Cerebellar cortex (tissue), 1 donor: ENCODE data around the gene WNT10A.
"Not testable (repeated sequence)": the region's sequence is repeated elsewhere in the genome, so short reads cannot be mapped to it uniquely, and the experiment has no call there.

Experiments used
- DNase-seq: peaks from one replicate; pipeline ENCODE4 v3.0.0-alpha.2; 2015; ENCODE audit warnings: low spot score

The WNT10A gene

DNA sequence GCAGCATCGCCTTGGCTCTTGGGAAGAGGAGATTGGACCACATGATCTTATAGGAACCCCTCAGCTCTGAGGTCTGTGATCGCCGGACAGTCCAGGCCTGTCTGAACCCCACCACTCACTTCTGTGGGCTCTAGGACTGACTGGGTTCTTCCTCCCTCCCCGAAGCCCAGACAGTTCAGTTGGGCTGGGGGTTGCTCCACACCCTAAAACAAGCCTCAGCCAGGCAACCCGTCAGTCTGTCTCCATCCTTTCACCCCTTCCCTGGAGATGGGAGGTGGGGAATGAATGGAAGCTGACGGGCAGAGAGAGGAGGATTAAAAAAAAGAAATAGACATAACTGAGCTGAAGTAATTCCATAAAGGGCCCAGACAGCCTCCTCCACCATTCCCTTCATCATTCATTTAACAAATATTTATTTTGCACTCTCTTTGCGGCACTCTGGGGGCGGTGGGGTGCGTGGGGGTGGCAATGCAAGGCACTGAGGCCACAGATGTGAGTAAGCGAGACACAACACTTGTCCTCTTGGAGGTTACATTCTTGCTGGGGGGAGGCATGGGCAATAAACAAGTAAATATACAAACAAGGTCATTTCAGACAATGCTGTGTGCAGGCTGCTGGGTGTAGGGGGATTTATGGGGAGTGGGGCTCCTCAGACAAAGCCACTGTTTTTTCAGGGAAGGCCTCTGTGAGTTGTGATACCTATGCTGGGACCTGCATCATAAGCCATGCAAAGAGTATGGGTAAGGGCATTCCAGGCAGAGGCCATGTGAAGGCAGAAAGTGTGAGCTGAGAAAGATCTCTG, 12.9 kb downstream of the WNT10A start:
- DNase-seq: no peak

DNA sequence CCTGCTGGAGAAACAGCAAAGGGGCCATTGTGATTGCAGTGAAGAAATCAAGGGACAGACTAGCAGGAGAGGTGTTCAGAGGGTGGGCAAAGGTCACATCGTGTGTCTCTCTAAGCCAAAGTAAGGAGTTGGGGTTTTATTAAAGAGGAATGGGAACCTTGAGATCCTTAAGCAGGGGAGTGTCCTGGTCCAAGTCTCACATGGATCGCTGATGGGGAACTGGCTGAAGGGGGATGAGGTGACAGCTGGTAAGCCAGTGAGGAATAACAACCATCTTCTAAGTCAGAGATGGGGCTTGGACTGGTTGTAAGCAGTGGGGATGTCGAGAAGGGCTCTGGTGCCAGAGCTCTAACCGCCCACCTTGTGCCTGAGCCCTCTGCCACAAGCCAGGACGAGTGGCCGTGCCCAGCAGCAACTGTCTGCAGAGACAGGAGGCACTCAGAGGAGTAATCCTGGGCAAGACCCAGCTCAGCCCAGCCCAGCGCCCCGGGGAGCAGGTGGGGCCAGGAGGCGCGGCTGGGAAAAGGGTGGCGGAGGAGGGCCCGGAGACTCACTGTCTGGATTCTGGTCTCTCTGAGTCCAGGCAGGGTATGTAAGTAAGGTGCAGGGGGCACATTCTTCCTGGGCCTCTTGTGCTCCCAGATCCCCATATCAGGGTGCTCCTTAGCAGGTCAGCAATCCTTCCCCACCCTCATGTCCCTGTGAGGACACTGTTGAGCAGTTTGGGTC, 13.7 kb downstream of the WNT10A start:
- no peak for DNase-seq

DNA sequence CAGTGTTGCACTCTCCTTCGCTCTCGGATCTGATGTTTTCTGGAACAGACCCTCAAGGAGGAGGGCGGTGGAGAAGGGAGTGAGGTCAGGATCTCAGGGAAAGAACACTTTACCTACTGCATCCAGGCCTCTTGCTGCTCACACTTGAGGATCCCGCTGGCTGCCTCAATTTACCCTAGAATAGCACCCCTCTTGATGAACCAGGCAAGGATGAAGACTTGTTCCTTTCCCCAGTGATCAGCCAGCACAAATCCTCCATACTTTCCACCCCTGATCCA, 14.2 kb downstream of the WNT10A start:
- no peak for DNase-seq

DNA sequence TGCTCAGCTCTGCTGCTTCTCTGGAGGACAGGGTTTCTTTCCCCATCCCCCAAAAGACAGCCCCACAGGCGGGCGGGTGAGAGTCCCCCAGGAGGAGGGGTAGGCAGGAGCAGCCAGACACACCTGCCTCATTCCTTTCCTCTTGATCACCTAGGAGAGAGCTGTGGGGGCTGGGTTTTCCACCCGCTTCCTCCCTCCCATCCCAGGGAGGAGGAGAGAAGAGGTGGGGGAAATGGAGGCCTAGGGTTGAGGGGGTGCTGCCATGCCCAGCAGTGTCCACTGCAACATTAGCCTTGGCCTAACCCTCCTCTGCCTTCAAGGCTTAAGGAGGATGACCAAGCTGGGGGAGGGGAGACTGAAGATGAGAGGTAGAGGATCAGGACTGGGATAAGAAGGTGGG, 14.7 kb downstream of the WNT10A start:
- DNase-seq: no peak

DNA sequence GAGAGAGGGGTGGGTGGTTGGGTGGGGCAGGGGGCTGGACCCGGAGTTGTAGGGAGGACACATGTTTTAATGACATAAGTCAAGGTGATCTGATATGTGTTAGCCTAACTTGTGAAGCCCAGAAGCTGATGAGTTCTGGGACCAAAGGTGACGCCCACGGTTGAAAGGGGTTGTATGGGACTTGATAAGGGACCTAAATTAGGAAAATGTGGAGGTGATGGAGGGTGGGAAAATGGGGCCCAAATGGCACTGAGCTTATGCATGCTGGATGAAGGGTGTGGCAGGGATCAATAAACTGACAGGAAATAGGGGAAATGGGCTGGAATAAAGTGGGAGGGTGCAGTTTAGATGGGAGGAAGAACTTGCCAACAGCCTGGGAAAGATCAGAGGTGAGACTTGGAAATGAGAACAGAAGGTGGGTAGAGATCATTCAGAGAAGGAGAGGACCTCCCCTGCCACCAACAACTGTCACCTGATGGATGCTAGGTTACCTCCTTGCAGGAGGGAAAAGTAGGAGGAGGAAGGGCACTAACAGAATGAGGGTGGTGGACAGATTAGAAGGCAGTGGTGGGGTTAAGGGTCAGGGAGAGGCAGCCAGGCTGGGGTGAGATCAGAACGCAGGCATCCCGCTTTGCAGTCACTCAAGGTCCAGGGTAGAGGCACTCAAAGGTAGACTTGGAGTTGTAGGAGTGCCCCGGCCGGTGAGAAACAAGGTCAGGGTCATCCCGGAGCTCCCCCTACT, 15.3 kb downstream of the WNT10A start:
- peak; percentile 33 for DNase-seq

DNA sequence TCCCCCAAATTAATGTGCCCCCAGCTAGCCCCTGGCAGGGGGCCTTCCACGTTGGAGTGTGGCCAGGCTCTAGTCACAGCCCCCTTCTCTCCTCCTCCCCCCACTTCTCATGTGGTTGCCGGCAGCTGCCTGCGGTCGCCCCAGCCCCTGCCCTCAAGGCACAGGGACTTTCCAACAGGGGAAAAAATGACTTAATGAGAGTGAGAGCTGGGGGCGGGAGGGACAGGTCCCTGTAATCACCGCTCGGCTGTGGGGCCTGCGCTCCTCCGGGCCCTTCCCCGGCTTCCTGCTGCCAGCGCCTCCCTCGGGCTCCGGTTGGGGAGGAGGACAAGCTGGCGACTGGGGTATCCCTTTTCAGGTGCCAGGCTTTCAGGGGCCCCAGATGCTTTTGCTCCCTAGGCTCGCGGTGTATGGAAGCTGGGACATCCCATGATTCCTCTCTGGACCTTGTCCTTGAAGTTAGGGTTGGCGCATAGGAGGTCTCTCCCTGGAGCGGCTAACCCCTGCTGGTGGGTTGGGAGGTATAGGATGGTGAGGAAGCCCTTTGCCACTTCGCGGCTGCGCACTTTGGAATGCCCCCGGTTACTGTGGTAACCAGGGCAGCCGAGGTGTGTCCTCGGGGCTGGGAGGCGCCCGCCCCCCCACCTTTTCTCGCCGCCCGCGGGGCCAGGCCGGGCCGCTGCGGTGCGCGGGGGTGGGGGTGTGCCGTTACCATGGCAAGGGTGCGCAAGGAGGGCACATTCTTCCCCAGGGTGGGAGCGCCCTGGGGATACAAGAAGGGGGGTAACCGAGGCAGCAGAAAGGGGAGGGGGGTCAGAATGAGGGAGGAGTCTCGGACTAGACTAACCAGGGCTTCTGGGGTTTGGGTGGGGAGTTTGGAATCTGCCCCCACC, 16.1 kb downstream of the WNT10A start:
- DNase-seq: peak; percentile 63

DNA sequence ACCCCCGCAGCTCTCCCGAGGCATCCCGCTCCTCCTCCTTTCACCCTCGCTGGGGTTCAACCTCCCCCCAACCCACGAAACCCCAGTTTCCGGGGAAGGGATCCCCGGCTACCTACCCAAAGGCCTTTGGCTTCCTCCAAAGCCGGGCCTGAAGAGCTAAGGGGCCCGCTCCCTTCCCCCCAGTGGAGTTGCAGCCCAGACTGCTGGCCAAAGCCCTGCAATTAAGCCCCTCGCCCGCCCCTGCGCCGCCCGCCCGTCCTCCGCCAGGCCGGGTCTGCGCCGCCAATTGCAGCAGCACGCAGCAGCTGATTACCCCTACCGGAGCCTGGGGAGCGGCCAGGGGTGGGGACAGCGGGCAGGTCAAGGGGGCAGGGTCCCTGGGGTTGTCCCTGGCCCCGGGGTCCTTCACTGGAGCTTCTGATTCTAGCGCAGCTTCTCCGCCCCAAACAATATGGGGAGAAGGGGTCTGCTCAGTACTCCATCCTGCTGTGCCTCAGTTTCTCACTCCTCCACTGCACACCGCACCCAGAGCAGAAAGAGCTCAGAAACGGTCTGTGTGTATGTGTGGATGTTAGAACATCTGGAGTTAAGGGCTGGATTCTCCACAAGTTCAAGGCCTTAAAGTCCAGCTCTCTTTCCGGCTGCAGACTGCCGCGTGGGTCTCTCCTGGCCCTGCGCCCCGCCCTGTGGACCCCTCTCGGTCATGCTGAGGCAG, 16.9 kb downstream of the WNT10A start:
- no peak for DNase-seq

DNA sequence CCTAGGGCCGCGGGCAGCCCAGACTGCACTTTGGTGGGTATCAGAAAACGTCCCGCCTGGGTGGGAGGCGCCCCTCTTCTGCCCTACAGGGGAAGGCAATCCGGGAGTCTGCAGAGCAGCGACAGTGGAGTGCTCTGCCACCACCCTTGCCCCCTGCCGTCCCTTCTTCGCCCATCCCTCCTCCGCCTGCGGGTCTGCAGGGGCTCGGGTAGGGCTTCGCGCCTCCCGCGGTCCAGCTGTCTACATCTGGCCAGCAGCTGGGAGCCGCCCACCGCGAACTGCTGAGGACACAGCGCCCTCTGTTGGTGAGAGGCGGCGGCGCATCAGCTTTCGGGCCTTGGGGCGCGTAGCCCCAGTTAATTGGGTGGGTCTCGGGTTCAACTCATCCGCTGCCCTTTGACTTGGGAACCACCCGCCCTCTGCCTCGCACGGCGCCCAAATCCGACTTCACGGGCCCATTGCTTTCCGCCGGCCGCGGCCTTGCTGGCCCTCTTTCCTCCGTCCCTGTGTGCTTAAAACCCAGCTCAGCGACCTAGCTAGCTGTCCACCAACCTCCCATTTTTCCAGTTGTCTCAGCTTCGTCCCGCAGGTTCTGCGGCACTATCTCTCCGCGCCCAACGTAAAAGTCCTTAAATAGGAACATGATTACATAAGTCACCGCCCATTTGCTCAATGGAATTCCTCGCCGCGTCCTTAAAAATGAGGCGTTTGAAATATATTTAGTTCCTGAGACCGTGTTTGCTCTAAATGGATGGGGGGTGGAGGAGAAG, 17.6 kb downstream of the WNT10A start:
- peak; percentile 43 for DNase-seq

DNA sequence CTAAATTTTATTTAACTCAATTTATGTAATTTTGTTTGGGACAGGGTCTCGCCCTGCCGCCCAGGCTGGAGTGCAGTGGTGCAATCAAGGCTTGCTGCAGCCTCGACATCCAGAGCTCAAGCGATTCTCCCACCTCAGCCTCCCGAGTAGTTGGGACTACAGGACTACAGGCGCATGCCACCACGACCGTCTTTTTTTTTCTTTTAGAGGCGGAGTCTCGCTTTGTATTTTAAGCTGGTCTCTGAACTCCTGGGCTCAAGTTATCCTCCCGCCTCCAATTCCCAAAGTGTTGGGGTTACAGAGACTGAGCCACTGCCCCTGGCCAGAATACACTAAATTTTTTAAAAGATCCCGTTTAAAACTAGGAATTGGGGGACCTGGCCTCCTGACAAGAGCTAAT, 18.5 kb downstream of the WNT10A start:
- DNase-seq: no peak

DNA sequence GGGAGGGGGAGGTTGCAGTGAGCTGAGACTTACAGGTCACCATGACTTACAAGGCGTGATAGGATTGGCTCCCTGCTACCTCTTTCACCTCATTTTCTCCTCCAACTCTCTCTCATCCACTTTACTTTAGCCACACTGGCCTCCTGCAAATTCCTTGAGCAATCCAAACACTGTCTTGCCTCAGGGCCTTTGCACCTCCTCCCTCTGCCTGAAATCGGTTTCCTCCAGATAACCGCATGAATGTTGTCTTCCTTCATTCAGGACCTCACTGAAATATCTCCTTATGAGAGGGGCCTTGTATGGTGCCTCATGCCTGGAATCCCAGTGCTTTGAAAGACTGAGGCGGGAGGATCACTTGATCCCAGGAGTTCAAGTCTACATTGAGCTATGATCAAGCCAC, 21.8 kb downstream of the WNT10A start:
- no peak for DNase-seq

DNA sequence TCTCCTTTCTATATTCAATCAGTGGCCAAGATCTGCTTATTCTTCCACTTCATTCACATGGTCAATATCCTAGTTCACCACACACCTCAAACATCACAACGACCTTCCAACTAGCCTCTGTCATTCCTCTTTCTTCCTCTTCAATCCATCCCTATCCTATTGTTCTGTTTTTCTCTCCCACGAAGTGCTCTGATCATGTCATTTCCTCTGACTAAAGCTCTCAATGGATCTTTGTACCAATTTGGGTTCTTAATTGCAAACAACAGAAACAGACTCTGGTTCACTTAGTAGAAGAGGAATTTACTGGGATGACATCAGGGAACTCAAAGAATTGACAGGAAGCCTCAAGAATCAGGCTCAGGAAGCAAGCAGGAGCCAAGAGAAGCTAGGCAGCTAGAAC, 23.5 kb downstream of the WNT10A start:
- DNase-seq: no peak

DNA sequence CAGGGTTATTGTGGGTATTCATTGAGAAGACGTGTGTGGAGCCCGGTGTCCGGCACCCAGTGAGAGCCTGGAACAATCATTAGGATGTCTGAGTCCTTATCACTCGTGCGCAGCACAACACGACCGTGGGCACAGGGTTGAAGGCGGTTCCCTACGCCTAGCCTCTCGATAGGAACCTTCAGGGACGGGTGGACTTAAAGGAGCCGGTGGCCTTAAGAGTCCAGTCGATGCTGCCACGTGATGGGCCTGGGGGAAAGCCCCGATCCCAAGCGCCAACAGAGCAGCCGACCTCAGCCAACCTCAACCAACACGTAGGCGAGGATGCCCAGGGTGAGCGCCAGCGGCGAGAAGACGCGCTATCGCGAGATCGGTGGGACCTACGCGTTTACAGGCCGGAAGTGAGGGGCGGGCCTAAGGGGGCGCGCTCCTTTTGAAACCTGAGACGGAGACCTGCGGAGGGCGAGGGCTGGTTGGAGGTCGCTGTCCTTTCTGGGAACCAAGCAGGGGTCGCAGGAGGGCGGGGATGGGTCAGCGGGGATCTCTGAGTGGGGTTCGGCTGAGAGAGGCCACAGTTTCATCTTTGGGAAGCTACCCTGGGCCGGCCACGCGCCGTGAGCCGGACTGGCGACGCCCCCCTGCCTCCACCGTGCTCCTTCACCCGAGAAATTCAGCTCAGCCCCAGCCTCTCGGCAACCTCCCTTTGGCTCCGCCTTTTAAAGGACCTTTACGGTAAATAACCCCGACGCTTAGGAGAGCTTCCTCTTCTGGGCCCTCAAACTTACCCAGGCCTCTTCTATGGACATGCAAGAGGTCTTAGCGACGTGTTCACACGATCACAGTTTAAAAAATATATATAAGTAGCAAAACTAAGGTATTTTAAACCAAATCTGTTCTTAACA, 28.3 kb downstream of the WNT10A start:
- DNase-seq: peak; percentile 87

DNA sequence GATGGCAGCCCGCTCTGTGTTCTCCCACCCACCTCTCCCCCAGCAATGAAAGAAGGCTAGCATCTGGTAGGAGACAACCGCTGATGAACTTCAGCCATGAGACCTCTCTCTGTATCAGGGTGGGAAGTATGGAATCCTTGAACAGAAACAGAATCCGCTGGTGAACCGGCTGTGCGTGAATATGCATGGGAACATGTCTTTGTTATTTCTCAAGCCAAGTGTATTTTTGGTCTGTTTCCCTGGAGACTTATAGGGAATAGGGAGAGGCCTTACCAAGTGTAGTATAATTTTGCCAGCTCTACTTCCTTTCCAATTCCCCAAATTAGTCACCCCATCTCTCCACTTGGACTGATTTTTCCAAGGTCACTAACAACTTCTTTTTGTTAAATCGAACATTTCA, 30.1 kb downstream of the WNT10A start:
- no peak for DNase-seq

DNA sequence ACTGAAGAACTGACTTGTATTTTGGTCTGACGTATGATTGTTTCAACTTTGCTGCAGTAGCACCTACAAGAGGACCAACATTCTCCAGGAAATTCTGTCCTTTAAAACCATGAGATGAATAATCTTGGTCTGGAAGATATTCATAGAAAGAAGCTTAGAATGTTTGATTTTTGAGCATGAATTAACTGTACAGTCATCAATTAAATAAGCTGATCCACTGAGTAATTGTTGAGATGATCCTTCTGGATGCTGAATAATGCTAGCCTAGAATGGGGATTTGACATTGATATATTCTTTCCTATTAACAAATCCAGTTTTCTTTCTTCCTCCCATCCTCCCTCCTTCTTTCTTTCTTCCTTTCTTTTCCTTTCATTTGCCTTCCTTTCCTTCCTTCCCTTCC, 39.9 kb downstream of the WNT10A start:
- DNase-seq: no peak

DNA sequence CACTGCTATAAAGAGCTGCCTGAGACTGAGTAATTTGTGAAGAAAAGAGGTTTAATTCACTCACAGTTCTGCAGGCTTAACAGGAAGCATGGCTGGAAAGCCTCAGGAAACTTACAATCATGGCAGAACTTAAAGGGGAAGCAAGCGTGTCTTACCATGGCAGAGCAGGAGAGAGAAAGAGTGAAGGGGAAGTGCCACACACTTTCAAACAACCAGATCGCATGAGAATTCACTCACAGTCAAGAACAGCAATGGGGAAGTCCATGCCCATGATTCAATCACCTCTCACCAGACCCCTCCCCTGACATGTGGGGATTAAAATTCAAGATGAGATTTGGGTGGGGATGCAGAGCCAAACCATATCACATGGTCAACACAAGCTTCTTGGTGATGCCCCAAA, 44.1 kb downstream of the WNT10A start:
- DNase-seq: no peak

DNA sequence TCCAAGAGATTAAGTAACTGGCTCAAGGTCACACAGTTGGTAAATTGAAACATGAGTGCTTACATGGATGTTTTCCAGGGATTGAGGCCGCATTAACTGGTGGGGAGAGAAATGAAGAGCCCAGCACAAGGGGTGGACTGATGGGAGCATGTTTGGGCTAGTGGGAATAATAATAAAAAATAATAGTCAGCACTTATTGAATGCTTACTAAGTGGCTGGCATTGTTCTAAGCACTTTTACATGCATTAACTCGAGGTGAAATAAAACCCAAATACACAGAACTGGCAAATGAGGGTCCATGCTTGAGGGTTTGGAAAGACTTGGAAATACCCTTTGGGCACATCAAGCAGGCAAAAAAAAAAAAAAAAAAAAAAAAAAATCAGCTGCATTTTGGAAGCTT, 44.8 kb downstream of the WNT10A start:
- no peak for DNase-seq

DNA sequence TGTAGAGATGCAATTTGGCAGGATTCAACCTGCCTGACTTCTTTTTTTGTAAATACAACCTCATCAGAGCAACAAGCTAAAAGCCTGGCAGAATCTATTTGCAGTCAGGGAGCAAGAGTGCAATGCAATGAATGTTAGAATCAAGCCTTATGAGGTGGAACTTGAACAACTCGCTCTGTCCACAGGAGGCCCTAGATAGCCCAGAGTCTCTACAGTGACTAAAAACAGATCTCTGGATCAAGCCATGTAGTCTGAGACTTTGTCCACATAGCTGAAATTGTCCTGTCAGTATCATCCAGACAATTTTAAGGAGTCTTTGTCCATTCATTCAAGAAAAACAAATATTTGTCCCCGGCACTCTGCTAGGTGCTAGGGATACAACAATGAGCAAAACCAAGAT, 46.8 kb downstream of the WNT10A start:
- no peak for DNase-seq

DNA sequence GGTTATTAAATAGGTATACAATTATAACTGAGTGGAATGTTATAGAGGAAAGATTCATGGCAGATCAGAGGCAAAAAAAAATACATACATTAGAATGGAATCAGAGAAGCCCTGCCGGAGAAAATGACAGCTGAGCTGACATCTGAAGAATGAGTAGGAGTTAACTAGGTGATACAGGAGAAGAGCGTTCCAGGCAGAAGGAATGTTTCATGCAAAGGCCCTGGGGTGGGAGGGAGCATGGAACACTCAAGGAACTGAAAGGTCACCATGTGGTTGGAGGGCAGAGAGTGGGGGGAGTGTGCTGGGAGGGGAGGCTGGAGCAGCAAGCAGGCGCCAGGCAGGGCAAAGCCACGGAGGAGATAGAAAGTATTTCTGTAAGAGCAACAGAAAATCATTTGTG, 47.2 kb downstream of the WNT10A start:
- DNase-seq: no peak

DNA sequence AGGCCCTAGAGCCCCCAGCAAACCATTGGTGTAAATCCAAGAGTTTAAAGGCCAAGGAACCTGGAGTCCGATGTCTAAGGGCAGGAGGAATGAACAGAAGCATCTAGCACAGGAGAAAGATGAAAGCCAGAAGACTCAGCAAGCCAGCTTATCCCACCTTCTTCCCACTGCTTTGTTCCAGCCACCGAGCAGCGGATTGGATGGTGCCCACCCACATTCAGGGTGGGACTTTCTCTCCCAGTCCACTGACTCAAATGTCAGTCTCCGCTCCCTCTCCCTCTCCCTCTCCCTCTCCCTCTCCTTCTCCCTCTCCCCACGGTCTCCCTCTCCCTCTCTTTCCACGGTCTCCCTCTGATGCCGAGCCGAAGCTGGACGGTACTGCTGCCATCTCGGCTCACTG, 49.8 kb downstream of the WNT10A start:
- DNase-seq: not testable (repeated sequence)

DNA sequence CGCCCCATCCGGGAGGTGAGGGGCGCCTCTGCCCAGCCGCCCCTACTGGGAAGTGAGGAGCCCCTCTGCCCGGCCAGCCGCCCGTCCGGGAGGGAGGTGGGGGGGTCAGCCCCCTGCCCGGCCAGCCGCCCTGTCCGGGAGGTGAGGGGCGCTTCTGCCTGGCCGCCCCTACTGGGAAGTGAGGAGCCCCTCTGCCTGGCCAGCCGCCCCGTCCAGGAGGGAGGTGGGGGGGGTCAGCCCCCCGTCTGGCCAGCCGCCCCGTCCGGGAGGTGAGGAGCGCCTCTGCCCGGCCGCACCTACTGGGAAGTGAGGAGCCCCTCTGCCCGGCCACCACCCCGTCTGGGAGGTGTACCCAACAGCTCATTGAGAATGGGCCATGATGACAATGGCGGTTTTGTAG, 51.1 kb downstream of the WNT10A start:
- not testable (repeated sequence) for DNase-seq
